NCI-H128 (cell line): ENCODE measurements around the gene APOO.
"Not testable (repeated sequence)": the region's sequence is repeated elsewhere in the genome, so short reads cannot be mapped to it uniquely, and the experiment has no call there.

Experiments used
- DNase-seq: peaks from one replicate; lab custom pipeline; 2025; ENCODE audit not compliant: unreplicated experiment; lab: John Stamatoyannopoulos, UW

APOO gene

GRCh38 chrX:23904096-23904495, 3.6 kb downstream of the APOO start:
- no peak for DNase-seq

GRCh38 chrX:23902419-23902818, 5.3 kb downstream of the APOO start:
- no peak for DNase-seq

GRCh38 chrX:23901805-23902204, 5.9 kb downstream of the APOO start:
- DNase-seq: no peak

- DNase-seq: no peak
Measured at GRCh38 chrX:23901060-23901459, 6.7 kb downstream of the APOO start.

GRCh38 chrX:23900220-23900797, 7.4 kb downstream of the APOO start:
- no peak for DNase-seq

GRCh38 chrX:23898412-23898959, 9.3 kb downstream of the APOO start:
- no peak for DNase-seq

GRCh38 chrX:23896981-23897380, 10.8 kb downstream of the APOO start:
- DNase-seq: no peak

- not testable (repeated sequence) for DNase-seq
Measured at GRCh38 chrX:23896539-23896938, 11.2 kb downstream of the APOO start.

- DNase-seq: not testable (repeated sequence)
Measured at GRCh38 chrX:23894993-23895392, 12.7 kb downstream of the APOO start.

- DNase-seq: no peak
Measured at GRCh38 chrX:23890933-23891332, 16.8 kb downstream of the APOO start.

GRCh38 chrX:23888887-23889501, 18.7 kb downstream of the APOO start:
- DNase-seq: no peak

GRCh38 chrX:23887918-23888317, 19.8 kb downstream of the APOO start:
- no peak for DNase-seq

GRCh38 chrX:23887451-23887850, 20.3 kb downstream of the APOO start:
- DNase-seq: no peak

- no peak for DNase-seq
Measured at GRCh38 chrX:23885803-23886202, 21.9 kb downstream of the APOO start.

GRCh38 chrX:23884427-23885024, 23.2 kb downstream of the APOO start:
- DNase-seq: no peak

- no peak for DNase-seq
Measured at GRCh38 chrX:23883737-23884354, 23.9 kb downstream of the APOO start.

- DNase-seq: no peak
Measured at GRCh38 chrX:23879380-23880090, 28.2 kb downstream of the APOO start.

- DNase-seq: no peak
Measured at GRCh38 chrX:23871905-23872546, 35.7 kb downstream of the APOO start.

- DNase-seq: no peak
Measured at GRCh38 chrX:23870041-23870440, 37.7 kb downstream of the APOO start.

GRCh38 chrX:23864742-23865326, 42.9 kb downstream of the APOO start:
- DNase-seq: no peak
